SHP77 (cell line): ENCODE data around the gene RAPSN.

ENCODE experiments used
- DNase-seq, 2 experiments: peaks; one replicate each; lab custom pipeline; 2025; lab: John Stamatoyannopoulos, UW

Gene RAPSN

GRCh38 chr11:47434011-47434786 lies 14.7 kb downstream of the RAPSN start:
- DNase-seq, result no peak

GRCh38 chr11:47433157-47433556 lies 15.8 kb downstream of the RAPSN start:
- no peak for DNase-seq

GRCh38 chr11:47431356-47432083 lies 17.4 kb downstream of the RAPSN start:
- no peak for DNase-seq

- no peak for DNase-seq
Measured at GRCh38 chr11:47430524-47430923, 18.4 kb downstream of the RAPSN start.

GRCh38 chr11:47426062-47426956 lies 22.6 kb downstream of the RAPSN start, which contains the start of gene PSMC3:
Gene PSMC3, minus strand, starts transcription at chr11:47426439. Its CDS starts 160 bp downstream, at chr11:47426279.
- DNase-seq, result peak; percentile 98 to 99

GRCh38 chr11:47425611-47426010 lies 23.3 kb downstream of the RAPSN start:
- no peak for DNase-seq

- no peak for DNase-seq
Measured at GRCh38 chr11:47418454-47419259, 30.3 kb downstream of the RAPSN start.

GRCh38 chr11:47417712-47418111 lies 31.2 kb downstream of the RAPSN start:
- DNase-seq, result no peak

GRCh38 chr11:47415949-47416472 lies 32.9 kb downstream of the RAPSN start:
- DNase-seq, result no peak

- no peak for DNase-seq
Measured at GRCh38 chr11:47415091-47415854, 33.7 kb downstream of the RAPSN start.

- DNase-seq, result no peak
Measured at GRCh38 chr11:47414685-47415070, 34.3 kb downstream of the RAPSN start.

GRCh38 chr11:47413908-47414684 lies 34.8 kb downstream of the RAPSN start:
- DNase-seq, result no peak

- DNase-seq, result no peak
Measured at GRCh38 chr11:47413351-47413750, 35.6 kb downstream of the RAPSN start.

GRCh38 chr11:47411884-47412746 lies 36.8 kb downstream of the RAPSN start:
- peak; percentile 44 to 64 for DNase-seq

- no peak for DNase-seq
Measured at GRCh38 chr11:47410370-47411264, 38.3 kb downstream of the RAPSN start.

- DNase-seq, result no peak
Measured at GRCh38 chr11:47409440-47410369, 39.2 kb downstream of the RAPSN start.
